Measurements from ENCODE around the gene EBF3. TPM values are rescaled to one million over a fixed set of nuclear protein-coding genes. Genes with fewer than 3 reads are reported as not detected.
"Not testable (repeated sequence)": the region's sequence is repeated elsewhere in the genome, so short reads cannot be mapped to it uniquely, and the experiment has no call there.

EBF3 gene
- total and polyA plus RNA-seq, 3 experiments from 2014 or later = not detected

GRCh38 chr10:129927351-129928120, 36.5 kb downstream of the EBF3 start:
- Histone ChIP-seq H3K4me1 (ENCODE audit: insufficient read depth, low read length) (no peaks in the 10 kb centered on the region), H3K27ac (ENCODE audit: low read depth, low read length) (no peak overlapping the region), H3K9me3 (ENCODE audit: low read length) (no peaks in the 10 kb centered on the region), H3K36me3 (ENCODE audit: insufficient read depth, low read length) (no peaks in the 10 kb centered on the region), H3K27me3 (ENCODE audit: insufficient read depth, low read length, poor library complexity, severe bottlenecking) (no peaks in the 10 kb centered on the region), H3K4me3 (ENCODE audit: low read length) (no peak overlapping the region)
- Mint-ChIP-seq H3K27me3 (no peaks in the 10 kb centered on the region), H3K27ac (no peak overlapping the region), H3K4me1 (no peaks in the 10 kb centered on the region), H3K9me3 (no peaks in the 10 kb centered on the region), H3K4me3 (no peak overlapping the region), H3K36me3 (no peaks in the 10 kb centered on the region)
- CTCF ChIA-PET = no interaction called here
- POLR2A ChIA-PET = no interaction called here
- no peak for DNase-seq

- no peak overlapping the region for H3K4me3 Mint-ChIP-seq
- no peak overlapping the region for H3K27ac Mint-ChIP-seq
- POLR2A ChIA-PET = no interaction called here
- CTCF ChIA-PET = no interaction called here
- no peak overlapping the region for H3K27ac ChIP-seq (ENCODE audit: low read depth, low read length)
- H3K36me3 Mint-ChIP-seq = no peaks in the 10 kb centered on the region
- no peak overlapping the region for H3K4me3 ChIP-seq (ENCODE audit: low read length)
- H3K9me3 Mint-ChIP-seq = no peaks in the 10 kb centered on the region
- H3K27me3 ChIP-seq (ENCODE audit: insufficient read depth, low read length, poor library complexity, severe bottlenecking) = no peaks in the 10 kb centered on the region
- no peaks in the 10 kb centered on the region for H3K4me1 Mint-ChIP-seq
- H3K27me3 Mint-ChIP-seq = no peaks in the 10 kb centered on the region
- H3K4me1 ChIP-seq (ENCODE audit: insufficient read depth, low read length) = no peaks in the 10 kb centered on the region
- H3K36me3 ChIP-seq (ENCODE audit: insufficient read depth, low read length) = no peaks in the 10 kb centered on the region
- DNase-seq = no peak
- no peaks in the 10 kb centered on the region for H3K9me3 ChIP-seq (ENCODE audit: low read length)
Observed at GRCh38 chr10:129926066-129927055, 37.7 kb downstream of the EBF3 start.

- POLR2A ChIA-PET = no interaction called here
- CTCF ChIA-PET = no interaction called here
- no peak overlapping the region for H3K27ac Mint-ChIP-seq
- Histone ChIP-seq H3K27ac (ENCODE audit: low read depth, low read length) (no peak overlapping the region), H3K4me3 (ENCODE audit: low read length) (no peak overlapping the region), H3K27me3 (ENCODE audit: insufficient read depth, low read length, poor library complexity, severe bottlenecking) (no peaks in the 10 kb centered on the region), H3K4me1 (ENCODE audit: insufficient read depth, low read length) (no peaks in the 10 kb centered on the region), H3K36me3 (ENCODE audit: insufficient read depth, low read length) (no peaks in the 10 kb centered on the region), H3K9me3 (ENCODE audit: low read length) (no peaks in the 10 kb centered on the region)
- DNase-seq = no peak
- no peaks in the 10 kb centered on the region for H3K9me3 Mint-ChIP-seq
- H3K4me1 Mint-ChIP-seq = no peaks in the 10 kb centered on the region
- no peak overlapping the region for H3K4me3 Mint-ChIP-seq
- no peaks in the 10 kb centered on the region for H3K36me3 Mint-ChIP-seq
- H3K27me3 Mint-ChIP-seq = peaks cover 0 to 3% of the 10 kb centered on the region in 2 donors
Observed at GRCh38 chr10:129924375-129925085, 39.5 kb downstream of the EBF3 start.

- H3K4me1 ChIP-seq (ENCODE audit: insufficient read depth, low read length) = no peaks in the 10 kb centered on the region
- H3K36me3 ChIP-seq (ENCODE audit: insufficient read depth, low read length) = no peaks in the 10 kb centered on the region
- no peaks in the 10 kb centered on the region for H3K9me3 ChIP-seq (ENCODE audit: low read length)
- ChIA-PET POLR2A (no interaction called here), CTCF (no interaction called here)
- Mint-ChIP-seq H3K9me3 (no peaks in the 10 kb centered on the region), H3K27ac (no peak overlapping the region), H3K4me3 (no peak overlapping the region), H3K36me3 (no peaks in the 10 kb centered on the region), H3K4me1 (no peaks in the 10 kb centered on the region), H3K27me3 (peaks cover 0 to 5% of the 10 kb centered on the region in 2 donors)
- H3K27me3 ChIP-seq (ENCODE audit: insufficient read depth, low read length, poor library complexity, severe bottlenecking) = no peaks in the 10 kb centered on the region
- no peak for DNase-seq
- H3K27ac ChIP-seq (ENCODE audit: low read depth, low read length) = no peak overlapping the region
- H3K4me3 ChIP-seq (ENCODE audit: low read length) = no peak overlapping the region
Observed at GRCh38 chr10:129922598-129923123, 41.4 kb downstream of the EBF3 start.

GRCh38 chr10:129921801-129922597, 42.1 kb downstream of the EBF3 start:
- DNase-seq = no peak
- Histone ChIP-seq H3K36me3 (ENCODE audit: insufficient read depth, low read length) (no peaks in the 10 kb centered on the region), H3K9me3 (ENCODE audit: low read length) (no peaks in the 10 kb centered on the region), H3K4me3 (ENCODE audit: low read length) (no peak overlapping the region), H3K4me1 (ENCODE audit: insufficient read depth, low read length) (no peaks in the 10 kb centered on the region), H3K27ac (ENCODE audit: low read depth, low read length) (no peak overlapping the region), H3K27me3 (ENCODE audit: insufficient read depth, low read length, poor library complexity, severe bottlenecking) (no peaks in the 10 kb centered on the region)
- POLR2A ChIA-PET = no interaction called here
- CTCF ChIA-PET = no interaction called here
- Mint-ChIP-seq H3K4me3 (no peak overlapping the region), H3K27ac (no peak overlapping the region), H3K9me3 (no peaks in the 10 kb centered on the region), H3K27me3 (peaks cover 0 to 5% of the 10 kb centered on the region in 2 donors), H3K36me3 (no peaks in the 10 kb centered on the region), H3K4me1 (no peaks in the 10 kb centered on the region)

- Mint-ChIP-seq H3K4me3 (no peak overlapping the region), H3K27me3 (peaks cover 0 to 5% of the 10 kb centered on the region in 2 donors), H3K4me1 (no peaks in the 10 kb centered on the region), H3K27ac (no peak overlapping the region), H3K9me3 (no peaks in the 10 kb centered on the region), H3K36me3 (no peaks in the 10 kb centered on the region)
- Histone ChIP-seq H3K4me1 (ENCODE audit: insufficient read depth, low read length) (no peaks in the 10 kb centered on the region), H3K27ac (ENCODE audit: low read depth, low read length) (no peak overlapping the region), H3K9me3 (ENCODE audit: low read length) (no peaks in the 10 kb centered on the region), H3K4me3 (ENCODE audit: low read length) (no peak overlapping the region), H3K27me3 (ENCODE audit: insufficient read depth, low read length, poor library complexity, severe bottlenecking) (no peaks in the 10 kb centered on the region), H3K36me3 (ENCODE audit: insufficient read depth, low read length) (no peaks in the 10 kb centered on the region)
- no peak for DNase-seq
- ChIA-PET CTCF (interaction anchor here (1.2 kb wide), 1 partner anchor 207 kb away, joined by 3 read pairs; no protein-coding TSS in a partner anchor), POLR2A (no interaction called here)
Observed at GRCh38 chr10:129921065-129921670, 42.9 kb downstream of the EBF3 start.

- H3K36me3 Mint-ChIP-seq; H3K4me1 Mint-ChIP-seq; POLR2A ChIA-PET; H3K4me1 ChIP-seq (ENCODE audit: insufficient read depth, low read length); DNase-seq; H3K36me3 ChIP-seq (ENCODE audit: insufficient read depth, low read length); H3K27ac Mint-ChIP-seq; H3K4me3 Mint-ChIP-seq; H3K27me3 Mint-ChIP-seq; H3K27me3 ChIP-seq (ENCODE audit: insufficient read depth, low read length, poor library complexity, severe bottlenecking); H3K9me3 ChIP-seq (ENCODE audit: low read length); H3K9me3 Mint-ChIP-seq; H3K4me3 ChIP-seq (ENCODE audit: low read length); H3K27ac ChIP-seq (ENCODE audit: low read depth, low read length): not testable (repeated sequence)
- CTCF ChIA-PET = interaction anchor here (1.2 kb wide), 1 partner anchor 208 kb away, joined by 3 read pairs; no protein-coding TSS in a partner anchor
Observed at GRCh38 chr10:129920187-129920586, 43.9 kb downstream of the EBF3 start.
